Stimulated activated CD8-positive, alpha-beta memory T cell treated with anti-CD3 and anti-CD28 coated beads, Interleukin-4, amount 100 ng/mL, for 1 hour (primary cell): ENCODE results near the gene PRSS48.
"Not testable (repeated sequence)": the region's sequence is repeated elsewhere in the genome, so short reads cannot be mapped to it uniquely, and the experiment has no call there.

Experiments used
- DNase-seq, 2 donors: peaks; one replicate each; pipeline ENCODE4 v3.0.0-alpha.2; 2020; ENCODE audit warnings: low read depth in 2 of 2, low spot score in 1 of 2

Gene PRSS48, protein sequence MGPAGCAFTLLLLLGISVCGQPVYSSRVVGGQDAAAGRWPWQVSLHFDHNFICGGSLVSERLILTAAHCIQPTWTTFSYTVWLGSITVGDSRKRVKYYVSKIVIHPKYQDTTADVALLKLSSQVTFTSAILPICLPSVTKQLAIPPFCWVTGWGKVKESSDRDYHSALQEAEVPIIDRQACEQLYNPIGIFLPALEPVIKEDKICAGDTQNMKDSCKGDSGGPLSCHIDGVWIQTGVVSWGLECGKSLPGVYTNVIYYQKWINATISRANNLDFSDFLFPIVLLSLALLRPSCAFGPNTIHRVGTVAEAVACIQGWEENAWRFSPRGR

GRCh38 chr4:151276787-151277562 lies at the start of gene PRSS48:
Gene PRSS48 (plus strand): TSS chr4:151277161. CDS start chr4:151277173, 12 bp downstream.
- DNase-seq = no peak

GRCh38 chr4:151227172-151227571 lies 49.8 kb upstream of the PRSS48 start:
- DNase-seq = no peak

GRCh38 chr4:151227731-151228130 lies 49.2 kb upstream of the PRSS48 start:
- no peak for DNase-seq

GRCh38 chr4:151228189-151229119 lies 48.5 kb upstream of the PRSS48 start:
- DNase-seq = no peak

DNA sequence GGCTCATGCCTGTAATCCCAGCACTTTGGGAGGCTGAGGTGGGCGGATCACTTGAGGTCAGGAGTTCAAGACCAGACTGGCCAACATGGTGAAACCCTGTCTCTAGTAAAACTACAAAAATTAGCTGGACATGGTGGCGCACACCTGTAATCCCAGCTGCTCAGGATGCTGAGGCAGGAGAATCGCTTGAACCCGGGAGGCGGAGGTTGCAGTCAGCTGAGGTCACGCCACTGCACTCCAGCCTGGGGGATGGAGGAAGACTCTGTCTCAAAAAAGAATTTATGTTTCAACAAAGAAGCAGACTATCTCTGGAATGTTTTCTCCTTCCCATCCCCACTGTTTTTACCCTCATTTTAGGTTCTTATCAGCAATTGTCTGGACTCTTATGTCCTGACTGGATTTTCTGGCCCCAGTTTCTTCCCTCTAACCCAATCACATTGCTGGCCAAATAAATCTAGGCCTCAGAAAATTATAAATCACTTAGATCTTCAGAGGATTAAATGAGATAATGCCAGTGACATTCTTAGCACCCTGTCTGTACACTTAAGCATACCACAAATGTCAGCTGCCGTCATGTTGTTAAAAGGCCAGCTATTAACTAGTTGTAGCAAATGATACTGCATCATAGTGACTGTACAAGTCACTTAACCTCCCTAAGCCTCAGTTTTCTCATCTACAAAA lies 44.9 kb upstream of the PRSS48 start:
- DNase-seq = no peak

- DNase-seq = no peak
Measured at GRCh38 chr4:151233600-151233999, 43.4 kb upstream of the PRSS48 start.

- not testable (repeated sequence) for DNase-seq
Measured at GRCh38 chr4:151235373-151235772, 41.6 kb upstream of the PRSS48 start.

- DNase-seq = no peak
Measured at GRCh38 chr4:151236036-151236435, 40.9 kb upstream of the PRSS48 start.

- DNase-seq = no peak
Measured at GRCh38 chr4:151238477-151238876, 38.5 kb upstream of the PRSS48 start.

- no peak for DNase-seq
Measured at GRCh38 chr4:151239608-151240007, 37.4 kb upstream of the PRSS48 start.

- DNase-seq = no peak
Measured at GRCh38 chr4:151242305-151242704, 34.7 kb upstream of the PRSS48 start.

DNA sequence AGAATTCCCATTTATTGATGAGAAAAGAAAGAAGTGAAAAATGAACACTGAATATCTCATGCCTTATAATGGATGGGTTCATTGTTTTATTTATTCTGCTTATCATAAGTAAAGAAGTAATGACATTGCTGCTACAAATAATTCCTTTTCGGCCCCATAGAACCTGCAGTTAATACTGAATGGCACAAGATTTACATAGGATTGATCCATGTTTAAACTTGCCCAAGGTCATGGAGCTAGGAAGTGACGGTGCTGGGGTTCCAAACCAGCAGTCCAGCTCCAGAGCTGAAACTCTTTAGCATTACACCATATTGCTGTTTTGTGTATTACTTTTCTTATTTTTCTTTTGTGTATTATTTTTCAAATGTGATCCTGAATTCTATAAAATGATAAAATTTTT lies 30.2 kb upstream of the PRSS48 start:
- DNase-seq = no peak

- no peak for DNase-seq
Measured at GRCh38 chr4:151247395-151247794, 29.6 kb upstream of the PRSS48 start.

- DNase-seq = no peak
Measured at GRCh38 chr4:151248519-151248918, 28.4 kb upstream of the PRSS48 start.

GRCh38 chr4:151250706-151251105 lies 26.3 kb upstream of the PRSS48 start:
- DNase-seq = no peak

- DNase-seq = no peak
Measured at GRCh38 chr4:151251603-151252304, 25.2 kb upstream of the PRSS48 start.

DNA sequence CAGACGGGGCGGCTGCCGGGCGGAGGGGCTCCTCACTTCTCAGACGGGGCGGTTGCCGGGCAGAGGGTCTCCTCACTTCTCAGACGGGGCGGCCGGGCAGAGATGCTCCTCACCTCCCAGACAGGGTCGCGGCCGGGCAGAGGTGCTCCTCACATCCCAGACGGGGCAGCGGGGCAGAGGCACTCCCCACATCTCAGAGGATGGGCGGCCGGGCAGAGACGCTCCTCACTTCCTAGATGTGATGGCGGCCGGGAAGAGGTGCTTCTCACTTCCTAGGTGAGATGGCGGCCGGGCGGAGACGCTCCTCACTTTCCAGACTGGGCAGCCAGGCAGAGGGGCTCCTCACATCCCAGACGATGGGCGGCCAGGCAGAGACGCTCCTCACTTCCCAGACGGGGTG lies 21.7 kb upstream of the PRSS48 start:
- not testable (repeated sequence) for DNase-seq

DNA sequence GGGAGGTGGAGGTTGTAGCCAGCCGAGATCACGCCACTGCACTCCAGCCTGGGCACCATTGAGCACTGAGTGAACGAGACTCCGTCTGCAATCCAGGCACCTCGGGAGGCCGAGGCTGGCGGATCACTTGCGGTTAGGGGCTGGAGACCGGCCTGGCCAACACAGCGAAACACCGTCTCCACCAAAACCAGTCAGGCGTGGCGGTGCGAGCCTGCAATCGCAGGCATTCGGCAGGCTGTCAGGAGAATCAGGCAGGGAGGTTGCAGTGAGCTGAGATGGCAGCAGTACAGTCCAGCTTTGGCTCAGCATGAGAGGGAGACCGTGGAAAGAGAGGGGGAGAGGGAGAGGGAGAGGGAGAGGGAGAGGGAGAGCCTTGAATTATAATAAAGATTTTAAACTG lies 21.3 kb upstream of the PRSS48 start:
- DNase-seq = not testable (repeated sequence)

DNA sequence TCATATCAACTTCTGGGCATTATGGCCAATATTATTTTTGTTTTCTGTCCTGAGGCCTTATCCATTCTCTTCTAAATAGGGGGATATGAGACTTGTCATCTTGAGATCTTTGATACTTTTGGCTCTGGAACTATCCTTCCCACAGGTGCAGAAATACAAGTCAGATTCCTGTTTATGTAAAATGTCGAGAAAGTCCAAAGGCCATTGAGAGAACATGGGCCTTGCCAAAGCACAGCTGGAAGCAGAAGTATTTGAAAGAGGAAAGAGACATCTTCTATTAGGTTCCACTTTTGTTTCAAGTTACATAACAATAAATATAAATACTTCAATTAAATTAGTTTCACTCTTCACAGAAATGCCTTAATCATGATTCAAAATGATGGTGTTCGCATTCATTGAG lies 20.8 kb upstream of the PRSS48 start:
- DNase-seq = no peak

DNA sequence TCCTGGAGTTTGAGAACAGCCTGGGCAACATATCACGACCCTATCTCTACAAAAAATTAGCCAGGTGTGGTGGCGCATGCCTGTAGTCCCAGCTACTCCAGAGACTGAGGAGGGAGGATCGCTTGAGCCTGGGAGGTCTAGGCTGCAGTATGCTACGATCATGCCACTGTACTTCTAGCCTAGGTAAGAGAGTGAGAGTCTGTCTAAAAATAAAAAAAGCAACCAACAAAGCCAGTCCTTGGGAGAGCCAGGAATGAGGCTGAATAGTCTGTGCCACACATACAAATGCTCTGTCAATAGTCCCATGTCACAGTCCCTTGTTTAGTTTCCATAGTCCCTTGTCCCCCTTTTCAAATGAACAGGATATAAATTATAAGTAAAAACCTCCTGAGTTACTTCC lies 19.3 kb upstream of the PRSS48 start:
- DNase-seq = no peak
